Measurements from ENCODE around the gene DNAJC30. TPM values are rescaled to one million over a fixed set of nuclear protein-coding genes. Genes with fewer than 3 reads are reported as not detected.
A peak's percentile ranks its signal among the peaks of the same experiment; 100 is the strongest.
"Not testable (repeated sequence)": the region's sequence is repeated elsewhere in the genome, so short reads cannot be mapped to it uniquely, and the experiment has no call there.

DNAJC30 gene
- total RNA-seq, 2 experiments from 2014 or later = 14.0 to 14.4 TPM

- Mint-ChIP-seq H3K4me3 (peak overlapping the region; percentile 91), H3K36me3 (ENCODE audit: low read depth) (peaks cover 43% of the 10 kb centered on the region), H3K27ac (peak overlapping the region; percentile 92), H3K9me3 (no peaks in the 10 kb centered on the region), H3K27me3 (no peaks in the 10 kb centered on the region), H3K4me1 (ENCODE audit: low read depth) (peaks cover 29% of the 10 kb centered on the region)
- Histone ChIP-seq H3K4me3 (ENCODE audit: low read length) (no peak overlapping the region), H3K27me3 (ENCODE audit: control insufficient read depth in 1 of 2, insufficient read depth in 2 of 2, low read length in 2 of 2) (no peaks in the 10 kb centered on the region), H3K9me3 (ENCODE audit: control insufficient read depth in 1 of 2, insufficient read depth in 1 of 2, low read length in 2 of 2) (no peaks in the 10 kb centered on the region), H3K27ac (ENCODE audit: low read depth in 1 of 2, low read length in 2 of 2) (no peak overlapping the region), H3K4me1 (ENCODE audit: insufficient read depth, low read length) (peaks cover 39% of the 10 kb centered on the region), H3K36me3 (ENCODE audit: insufficient read depth, low read length) (peaks cover 12% of the 10 kb centered on the region)
- CTCF ChIA-PET = interaction anchor here (1.6 to 1.9 kb wide), 2 partner anchors 12 to 74 kb away, joined by 3 to 6 read pairs; partner anchors contain the start of gene VPS37D
- DNase-seq = no peak
- no peak for ATAC-seq (ENCODE audit: poor library complexity)
- TF ChIP-seq CTCF (IDR thresholded peaks at IDR 0.05) = no peak
- intact Hi-C loops (cut with DNase I, micrococcal nuclease) = no loop called here
- POLR2A ChIA-PET = interaction anchor here (0.9 kb wide), 1 partner anchor 34 kb away, joined by 3 read pairs; no protein-coding TSS in a partner anchor
Observed at GRCh38 chr7:73680501-73680900, 2.8 kb downstream of the DNAJC30 start.

- Histone ChIP-seq H3K9me3 (ENCODE audit: control insufficient read depth in 1 of 2, insufficient read depth in 1 of 2, low read length in 2 of 2) (no peaks in the 10 kb centered on the region), H3K4me1 (ENCODE audit: insufficient read depth, low read length) (peaks cover 32% of the 10 kb centered on the region), H3K36me3 (ENCODE audit: insufficient read depth, low read length) (peaks cover 12% of the 10 kb centered on the region), H3K27ac (ENCODE audit: low read depth in 1 of 2, low read length in 2 of 2) (no peak overlapping the region), H3K27me3 (ENCODE audit: control insufficient read depth in 1 of 2, insufficient read depth in 2 of 2, low read length in 2 of 2) (no peaks in the 10 kb centered on the region), H3K4me3 (ENCODE audit: low read length) (no peak overlapping the region)
- Mint-ChIP-seq H3K9me3 (no peaks in the 10 kb centered on the region), H3K27me3 (no peaks in the 10 kb centered on the region), H3K4me3 (peak overlapping the region; percentile 15), H3K4me1 (ENCODE audit: low read depth) (peaks cover 29% of the 10 kb centered on the region), H3K36me3 (ENCODE audit: low read depth) (peaks cover 43% of the 10 kb centered on the region), H3K27ac (no peak overlapping the region)
- CTCF ChIA-PET = interaction anchor here (1.9 kb wide), 1 partner anchor 12 kb away, joined by 6 read pairs; the partner anchor contains the start of gene VPS37D
- TF ChIP-seq CTCF (IDR thresholded peaks at IDR 0.05) = no peak
- POLR2A ChIA-PET = no interaction called here
- ATAC-seq (ENCODE audit: poor library complexity) (no peak), DNase-seq (no peak)
- intact Hi-C loops (cut with DNase I, micrococcal nuclease) = no loop called here
Observed at GRCh38 chr7:73679709-73680108, 3.5 kb downstream of the DNAJC30 start.

- peaks cover 23% of the 10 kb centered on the region for H3K4me1 ChIP-seq (ENCODE audit: insufficient read depth, low read length)
- no peak overlapping the region for H3K4me3 Mint-ChIP-seq
- H3K27ac ChIP-seq (ENCODE audit: low read depth in 1 of 2, low read length in 2 of 2) = no peak overlapping the region
- no peak overlapping the region for H3K4me3 ChIP-seq (ENCODE audit: low read length)
- H3K4me1 Mint-ChIP-seq (ENCODE audit: low read depth) = peaks cover 27% of the 10 kb centered on the region
- TF ChIP-seq CTCF (IDR thresholded peaks at IDR 0.05) = no peak
- no peaks in the 10 kb centered on the region for H3K27me3 Mint-ChIP-seq
- CTCF ChIA-PET = no interaction called here
- DNase-seq = no peak
- H3K27ac Mint-ChIP-seq = no peak overlapping the region
- no peaks in the 10 kb centered on the region for H3K9me3 Mint-ChIP-seq
- POLR2A ChIA-PET = no interaction called here
- intact Hi-C loops (cut with DNase I, micrococcal nuclease) = no loop called here
- H3K36me3 Mint-ChIP-seq (ENCODE audit: low read depth) = peaks cover 41% of the 10 kb centered on the region
- peaks cover 12% of the 10 kb centered on the region for H3K36me3 ChIP-seq (ENCODE audit: insufficient read depth, low read length)
- H3K27me3 ChIP-seq (ENCODE audit: control insufficient read depth in 1 of 2, insufficient read depth in 2 of 2, low read length in 2 of 2) = no peaks in the 10 kb centered on the region
- H3K9me3 ChIP-seq (ENCODE audit: control insufficient read depth in 1 of 2, insufficient read depth in 1 of 2, low read length in 2 of 2) = no peaks in the 10 kb centered on the region
- ATAC-seq (ENCODE audit: poor library complexity) = no peak
Observed at GRCh38 chr7:73678862-73679261, 4.4 kb downstream of the DNAJC30 start.

- POLR2A ChIA-PET; H3K27me3 Mint-ChIP-seq; H3K9me3 ChIP-seq (ENCODE audit: control insufficient read depth in 1 of 2, insufficient read depth in 1 of 2, low read length in 2 of 2); H3K27ac Mint-ChIP-seq; H3K4me3 ChIP-seq (ENCODE audit: low read length); H3K27me3 ChIP-seq (ENCODE audit: control insufficient read depth in 1 of 2, insufficient read depth in 2 of 2, low read length in 2 of 2); DNase-seq; ATAC-seq (ENCODE audit: poor library complexity); H3K4me1 Mint-ChIP-seq (ENCODE audit: low read depth); H3K4me3 Mint-ChIP-seq; H3K4me1 ChIP-seq (ENCODE audit: insufficient read depth, low read length); H3K27ac ChIP-seq (ENCODE audit: low read depth in 1 of 2, low read length in 2 of 2); intact Hi-C loops (cut with DNase I, micrococcal nuclease); H3K9me3 Mint-ChIP-seq: not testable (repeated sequence)
- CTCF ChIA-PET = interaction anchor here (0.6 to 1.2 kb wide), 2 partner anchors 8 to 32 kb away, joined by 3 to 5 read pairs; partner anchors contain the start of gene VPS37D
- peaks cover 12% of the 10 kb centered on the region for H3K36me3 ChIP-seq (ENCODE audit: insufficient read depth, low read length)
- H3K36me3 Mint-ChIP-seq (ENCODE audit: low read depth) = peaks cover 21% of the 10 kb centered on the region
Observed at GRCh38 chr7:73676062-73676461, 7.2 kb downstream of the DNAJC30 start.

Measured in CD4-positive, alpha-beta T cell (primary cell).